SJSA1 (cell line): ENCODE measurements around the gene MAGI2. TPM values are rescaled to one million over a fixed set of nuclear protein-coding genes. Genes with fewer than 3 reads are reported as not detected.

ENCODE experiments used
- DNase-seq, 2 experiments: peaks; one replicate each; pipeline ENCODE4 v3.0.0-alpha.2; 2015 to 2020; ENCODE audit warnings: low spot score in 2 of 2, low read depth in 1 of 2
- H3K27ac ChIP-seq: fragments of 250-450 bp; sonication (Bioruptor Pico); 2 replicates; pipeline ENCODE4 v1.5.1; 2020; ENCODE audit warnings: mild to moderate bottlenecking, moderate library complexity
- H3K27me3 ChIP-seq: fragments of 250-450 bp; sonication (Bioruptor Pico); replicated peaks from 2 replicates; pipeline ENCODE4 v1.5.1; 2020; ENCODE audit warnings: mild to moderate bottlenecking, moderate library complexity
- H3K36me3 ChIP-seq: fragments of 250-450 bp; sonication (Bioruptor Pico); 2 replicates; pipeline ENCODE4 v1.5.1; 2020; ENCODE audit warnings: mild to moderate bottlenecking
- H3K4me1 ChIP-seq: fragments of 250-450 bp; sonication (Bioruptor Pico); replicated peaks from 2 replicates; pipeline ENCODE4 v1.6.1; 2021; ENCODE audit warnings: mild to moderate bottlenecking
- H3K4me3 ChIP-seq: fragments of 250-450 bp; sonication (Bioruptor Pico); 2 replicates; pipeline ENCODE4 v1.5.1; 2020; ENCODE audit warnings: mild to moderate bottlenecking
- H3K9me3 ChIP-seq: fragments of 250-450 bp; sonication (Bioruptor Pico); replicated peaks from 2 replicates; pipeline ENCODE4 v1.5.1; 2020; ENCODE audit warnings: mild to moderate bottlenecking
- total RNA-seq: library from RNA; depleted of rRNA; stranded (reverse); fragments of >200 nt; shearing (Covaris generic); gene quantifications from 2 replicates; pipeline ENCODE4 v1.2.3, GENCODE V29; 2014

Gene MAGI2
- total RNA-seq, 1 experiment from 2014 or later: 0.82 TPM

DNA sequence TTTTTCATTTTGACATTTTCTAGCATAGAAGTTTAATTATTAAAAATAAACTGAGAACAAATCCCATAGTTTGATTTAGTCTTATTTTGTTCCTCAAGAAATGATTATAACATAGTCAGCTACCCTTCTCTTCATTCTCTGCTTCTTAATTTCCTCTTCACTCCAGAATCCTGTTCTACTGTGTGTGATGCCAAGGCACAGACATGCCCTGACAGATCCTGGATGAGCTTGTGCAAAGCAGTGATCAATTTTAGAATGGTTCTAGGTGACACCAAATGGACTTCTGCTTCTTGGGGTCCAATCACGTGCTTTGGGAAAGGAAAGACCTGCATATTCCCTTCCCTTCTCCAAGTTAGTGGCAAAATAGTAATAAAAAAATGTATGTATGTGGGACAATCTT is 665.6 kb downstream of the MAGI2 start:
- no peak for DNase-seq
- Histone ChIP-seq H3K27me3 (no peaks in the 10 kb centered on the region), H3K9me3 (no peaks in the 10 kb centered on the region), H3K4me3 (no peak overlapping the region), H3K4me1 (no peaks in the 10 kb centered on the region), H3K36me3 (no peaks in the 10 kb centered on the region), H3K27ac (no peak overlapping the region)

DNA sequence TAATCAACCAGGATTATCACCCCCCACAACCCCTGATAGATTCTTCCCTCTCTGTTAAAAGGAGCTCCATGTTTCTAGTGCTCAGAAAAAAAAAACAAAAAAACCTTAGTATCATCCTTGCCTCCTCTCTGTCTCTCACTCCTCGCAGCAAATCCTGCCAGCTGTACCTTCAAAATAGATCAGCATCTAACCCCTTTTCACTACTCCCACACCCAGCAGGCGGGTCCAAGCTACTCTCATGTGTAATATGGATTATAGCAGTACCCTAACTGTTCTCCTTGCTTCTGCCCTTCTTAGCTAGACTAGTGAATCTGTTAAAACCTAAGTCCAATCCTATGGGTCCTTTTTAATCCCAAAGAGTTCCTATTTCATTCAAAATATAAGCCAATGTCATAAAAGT is 667.4 kb downstream of the MAGI2 start:
- Histone ChIP-seq H3K27ac (no peak overlapping the region), H3K4me1 (no peaks in the 10 kb centered on the region), H3K27me3 (no peaks in the 10 kb centered on the region), H3K36me3 (no peaks in the 10 kb centered on the region), H3K4me3 (no peak overlapping the region), H3K9me3 (no peaks in the 10 kb centered on the region)
- DNase-seq: no peak

DNA sequence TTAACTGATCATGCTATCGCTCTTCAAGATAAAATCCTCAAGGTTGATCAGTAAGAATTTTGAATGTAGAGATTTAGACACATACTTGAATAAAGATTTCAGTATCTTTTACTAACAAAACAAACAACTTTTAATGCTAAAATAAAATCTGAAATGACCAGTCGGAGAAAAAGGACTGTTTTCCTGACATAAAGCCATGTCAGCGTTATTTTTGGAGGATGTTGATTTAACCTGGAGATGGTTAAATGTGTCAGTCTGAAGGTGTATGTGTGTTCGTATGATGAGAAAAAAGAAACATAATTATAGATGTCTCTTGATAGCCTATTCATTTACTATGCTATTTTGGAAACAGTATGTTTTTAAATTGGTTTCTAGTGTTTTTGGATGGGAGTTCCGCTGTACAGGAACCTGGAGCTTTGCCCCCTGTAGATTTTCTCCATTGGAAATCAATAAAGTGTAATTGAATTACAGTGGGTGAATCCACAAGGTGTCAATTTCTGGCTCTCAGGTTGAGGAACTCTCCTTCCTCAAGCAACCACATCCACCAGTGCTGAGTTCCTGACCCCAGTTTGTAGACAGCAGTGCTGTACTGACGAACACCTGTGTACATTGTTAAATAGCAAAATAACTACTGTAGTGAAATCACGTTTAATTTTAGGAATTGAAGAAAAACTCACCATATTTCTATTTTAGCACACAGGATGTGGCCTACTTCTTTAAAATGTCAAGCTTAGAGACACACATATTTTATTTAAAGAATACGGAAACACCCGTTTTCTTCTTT is 670.1 kb downstream of the MAGI2 start:
- no peak for DNase-seq
- H3K27me3 ChIP-seq: no peaks in the 10 kb centered on the region
- no peak overlapping the region for H3K4me3 ChIP-seq
- no peaks in the 10 kb centered on the region for H3K4me1 ChIP-seq
- no peaks in the 10 kb centered on the region for H3K9me3 ChIP-seq
- H3K27ac ChIP-seq: no peak overlapping the region
- no peaks in the 10 kb centered on the region for H3K36me3 ChIP-seq

DNA sequence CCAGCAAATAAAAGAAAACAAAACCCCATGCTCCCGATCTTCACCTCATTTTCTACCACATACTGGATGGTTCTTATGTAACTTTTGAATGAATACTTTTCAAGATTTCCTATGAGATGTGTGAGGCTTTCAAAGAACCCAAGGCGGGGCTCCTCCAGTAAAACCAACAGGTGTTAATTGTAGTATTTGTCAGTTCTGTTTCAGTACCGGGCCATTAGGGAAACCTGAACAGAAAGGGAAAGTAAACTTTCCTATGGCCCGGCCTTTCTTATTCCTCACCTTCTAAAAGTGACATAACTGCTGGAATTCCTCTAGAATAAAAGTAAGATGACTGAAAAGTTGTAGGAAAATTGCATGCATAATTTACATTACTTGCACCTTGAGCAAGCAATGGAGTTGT is 672.9 kb downstream of the MAGI2 start:
- no peaks in the 10 kb centered on the region for H3K9me3 ChIP-seq
- no peaks in the 10 kb centered on the region for H3K4me1 ChIP-seq
- H3K27ac ChIP-seq: no peak overlapping the region
- no peaks in the 10 kb centered on the region for H3K27me3 ChIP-seq
- DNase-seq: no peak
- H3K36me3 ChIP-seq: no peaks in the 10 kb centered on the region
- H3K4me3 ChIP-seq: no peak overlapping the region

DNA sequence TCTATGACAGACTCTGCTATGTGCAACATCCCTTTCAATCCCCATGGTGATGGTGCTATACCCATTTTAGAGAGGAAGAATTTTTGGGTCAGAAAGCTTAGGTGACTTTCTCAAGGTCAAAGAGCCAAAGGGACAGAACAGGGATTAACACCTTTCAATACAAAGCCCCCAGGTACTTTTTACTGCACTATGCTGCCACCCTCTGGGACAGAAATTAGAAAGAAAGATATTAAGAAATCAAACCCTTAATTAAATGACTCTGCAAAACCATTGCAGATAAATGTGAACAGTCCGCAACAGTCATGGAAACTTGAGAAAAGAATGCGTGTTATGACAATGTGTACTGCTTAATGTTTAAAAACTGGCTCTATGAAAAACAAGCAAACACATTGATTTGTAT is 673.7 kb downstream of the MAGI2 start:
- H3K36me3 ChIP-seq: no peaks in the 10 kb centered on the region
- H3K27me3 ChIP-seq: no peaks in the 10 kb centered on the region
- no peaks in the 10 kb centered on the region for H3K9me3 ChIP-seq
- H3K4me1 ChIP-seq: no peaks in the 10 kb centered on the region
- DNase-seq: no peak
- no peak overlapping the region for H3K4me3 ChIP-seq
- H3K27ac ChIP-seq: no peak overlapping the region

DNA sequence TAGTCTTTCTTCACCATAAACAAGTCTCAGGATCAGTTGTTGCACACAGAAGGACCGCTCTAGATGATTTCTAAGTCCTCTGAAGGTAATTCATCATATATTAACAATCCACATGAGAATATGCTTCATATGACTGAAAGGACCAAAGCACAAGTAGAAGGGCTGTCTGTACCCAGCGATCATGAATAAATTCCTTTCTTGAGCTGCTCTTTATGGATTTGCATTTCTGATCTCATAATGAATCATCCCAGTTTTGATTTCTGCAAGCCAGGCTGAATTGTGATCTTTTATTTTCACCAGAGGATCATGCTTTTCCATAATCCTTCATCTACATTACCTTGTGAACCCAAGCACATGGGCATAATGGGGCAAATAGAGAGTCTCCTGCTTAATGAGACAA is 675.6 kb downstream of the MAGI2 start:
- Histone ChIP-seq H3K9me3 (no peaks in the 10 kb centered on the region; the same call in 1 of the 2 replicates), H3K4me1 (no peaks in the 10 kb centered on the region), H3K4me3 (no peak overlapping the region), H3K36me3 (no peaks in the 10 kb centered on the region), H3K27me3 (no peaks in the 10 kb centered on the region), H3K27ac (no peak overlapping the region)
- no peak for DNase-seq

DNA sequence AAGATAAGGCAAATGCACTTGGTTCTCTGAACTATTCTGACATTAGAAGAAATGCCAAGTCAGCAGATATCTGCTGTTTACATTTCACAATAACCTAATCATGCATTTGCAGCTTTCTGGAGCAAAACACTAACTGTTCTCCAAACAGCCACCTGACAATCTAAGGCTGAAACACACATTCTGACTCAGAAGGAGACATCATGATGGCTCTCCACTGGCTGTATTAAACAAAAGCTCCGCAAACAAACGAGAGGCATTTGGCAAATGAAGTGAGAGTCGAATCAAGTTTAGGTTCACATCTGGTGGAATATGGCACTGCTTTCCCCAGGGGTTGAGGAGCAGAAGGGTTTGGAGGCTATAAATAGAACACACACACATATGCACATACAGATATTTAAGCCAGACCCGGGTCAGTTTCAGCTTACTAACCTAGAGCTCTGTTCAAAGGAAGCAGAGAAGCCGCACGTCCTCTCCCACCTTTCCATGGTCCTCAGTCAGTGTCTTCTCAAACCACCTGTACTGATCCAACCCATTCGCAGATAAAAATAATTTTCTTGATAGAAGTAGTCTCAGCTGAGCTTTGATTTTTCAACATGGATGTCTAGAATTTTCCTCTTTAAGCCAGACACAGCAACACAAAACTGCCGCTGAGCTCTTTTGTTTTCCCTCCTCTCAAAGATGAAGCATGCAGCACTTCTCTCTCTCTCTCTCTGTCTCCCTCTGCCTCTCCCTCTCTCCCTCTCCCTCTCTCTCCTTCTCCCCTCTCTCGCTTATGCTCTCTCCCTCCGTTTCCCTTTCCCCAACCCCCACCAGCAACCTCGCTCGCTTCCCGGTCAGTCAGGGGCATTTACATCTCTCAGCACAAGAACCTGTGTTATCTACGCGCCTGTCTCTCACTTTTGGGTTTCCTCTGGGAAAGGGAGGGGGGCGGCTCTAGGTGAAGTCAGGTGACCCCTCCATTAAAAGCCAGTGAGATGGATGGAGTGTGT is 682.8 kb downstream of the MAGI2 start:
- no peaks in the 10 kb centered on the region; the same call in 1 of the 2 replicates for H3K27me3 ChIP-seq
- H3K27ac ChIP-seq: no peak overlapping the region
- DNase-seq: no peak
- no peaks in the 10 kb centered on the region for H3K36me3 ChIP-seq
- H3K9me3 ChIP-seq: no peaks in the 10 kb centered on the region; the same call in 1 of the 2 replicates
- no peak overlapping the region for H3K4me3 ChIP-seq
- no peaks in the 10 kb centered on the region for H3K4me1 ChIP-seq

DNA sequence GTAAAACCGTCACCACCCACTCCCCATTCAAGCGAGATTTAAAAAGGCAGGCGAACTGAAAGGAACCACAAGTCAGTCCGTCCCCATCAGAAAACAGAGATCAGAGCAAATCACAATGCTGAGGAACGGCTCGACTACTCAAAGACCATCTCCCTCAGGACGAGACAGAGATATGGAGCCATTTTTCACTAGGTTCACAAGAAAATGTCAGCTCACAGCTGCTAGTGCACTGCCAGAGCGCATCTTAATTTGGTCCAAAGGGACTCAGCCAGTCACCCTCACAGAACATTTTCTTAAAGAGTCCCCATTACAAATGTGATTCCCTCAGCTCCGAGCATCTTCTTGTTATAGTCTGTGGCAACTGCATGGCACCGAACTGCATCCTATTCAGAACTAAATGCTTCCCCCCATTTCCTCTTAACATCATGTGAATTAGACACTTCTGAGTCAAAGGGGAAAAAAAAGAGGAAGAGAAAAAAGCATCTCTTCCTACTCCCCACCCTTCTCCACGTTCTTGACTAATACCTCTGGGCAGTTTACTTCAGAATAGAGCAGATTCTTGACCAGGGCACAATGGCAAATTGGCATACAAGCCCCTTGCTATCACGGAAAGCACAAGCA is 683.9 kb downstream of the MAGI2 start:
- no peak for DNase-seq
- H3K27ac ChIP-seq: no peak overlapping the region
- no peaks in the 10 kb centered on the region for H3K4me1 ChIP-seq
- H3K36me3 ChIP-seq: no peaks in the 10 kb centered on the region
- no peaks in the 10 kb centered on the region; the same call in 1 of the 2 replicates for H3K27me3 ChIP-seq
- no peak overlapping the region for H3K4me3 ChIP-seq
- no peaks in the 10 kb centered on the region; the same call in 1 of the 2 replicates for H3K9me3 ChIP-seq

DNA sequence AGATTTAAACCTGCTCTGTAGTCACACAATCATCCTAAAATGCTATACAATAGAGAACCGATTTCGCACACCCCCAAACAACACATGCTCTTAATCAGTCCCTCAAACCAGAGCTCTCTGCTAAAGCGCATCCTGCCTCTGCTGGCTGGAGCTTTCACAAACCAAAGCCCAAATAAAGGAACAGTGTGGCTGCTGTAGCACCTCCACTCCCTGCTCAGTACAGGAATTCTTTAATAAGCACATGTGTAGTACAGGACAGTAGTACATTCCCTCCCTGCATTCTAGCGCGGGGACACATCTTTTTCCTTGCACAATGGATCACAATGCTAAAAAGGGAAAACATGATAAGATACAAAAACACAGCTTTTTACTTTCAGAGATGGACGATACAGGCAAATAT is 684.6 kb downstream of the MAGI2 start:
- no peak for DNase-seq
- no peaks in the 10 kb centered on the region for H3K36me3 ChIP-seq
- no peaks in the 10 kb centered on the region; the same call in 1 of the 2 replicates for H3K27me3 ChIP-seq
- H3K27ac ChIP-seq: no peak overlapping the region
- no peaks in the 10 kb centered on the region for H3K9me3 ChIP-seq
- H3K4me3 ChIP-seq: no peak overlapping the region
- H3K4me1 ChIP-seq: no peaks in the 10 kb centered on the region

DNA sequence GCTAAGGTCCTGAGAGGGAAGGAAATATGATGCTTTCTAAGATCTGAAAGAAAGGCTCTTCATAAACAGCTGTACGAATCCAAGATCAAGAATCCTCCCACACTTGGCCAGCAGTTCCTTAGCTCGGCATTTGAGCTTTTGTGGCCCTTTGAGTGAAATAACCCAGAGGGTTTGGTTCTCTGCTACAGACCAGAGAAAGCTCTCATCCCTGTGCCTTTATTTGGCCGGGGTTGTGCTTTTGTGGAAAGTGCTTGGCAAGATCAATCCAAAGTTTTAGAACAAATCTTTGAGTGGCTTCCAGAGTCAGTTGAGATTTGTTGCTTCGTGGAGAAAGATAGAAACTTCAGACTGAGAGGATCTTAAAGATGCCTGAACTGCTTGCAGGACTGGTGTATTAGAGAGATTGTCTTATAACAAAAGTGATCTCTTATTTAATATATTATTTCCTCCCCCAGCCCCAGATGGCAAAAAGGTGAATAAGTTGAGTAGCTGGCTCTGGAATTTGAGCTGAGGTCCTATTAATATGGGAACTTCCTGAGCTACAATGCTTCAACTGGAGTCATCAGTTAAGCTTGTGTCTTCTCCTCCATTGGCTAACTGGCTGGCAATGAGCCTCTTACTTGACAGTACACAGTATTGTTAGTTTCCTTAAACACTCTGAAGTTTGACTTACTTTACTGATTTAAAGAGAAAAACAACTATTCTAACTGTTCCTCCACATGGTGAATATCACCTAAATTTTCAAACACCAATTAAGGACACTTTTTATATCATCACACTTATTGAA is 687.3 kb downstream of the MAGI2 start:
- Histone ChIP-seq H3K4me3 (no peak overlapping the region), H3K9me3 (no peaks in the 10 kb centered on the region), H3K4me1 (no peaks in the 10 kb centered on the region), H3K27me3 (no peaks in the 10 kb centered on the region; the same call in 1 of the 2 replicates), H3K36me3 (no peaks in the 10 kb centered on the region), H3K27ac (no peak overlapping the region)
- no peak for DNase-seq

DNA sequence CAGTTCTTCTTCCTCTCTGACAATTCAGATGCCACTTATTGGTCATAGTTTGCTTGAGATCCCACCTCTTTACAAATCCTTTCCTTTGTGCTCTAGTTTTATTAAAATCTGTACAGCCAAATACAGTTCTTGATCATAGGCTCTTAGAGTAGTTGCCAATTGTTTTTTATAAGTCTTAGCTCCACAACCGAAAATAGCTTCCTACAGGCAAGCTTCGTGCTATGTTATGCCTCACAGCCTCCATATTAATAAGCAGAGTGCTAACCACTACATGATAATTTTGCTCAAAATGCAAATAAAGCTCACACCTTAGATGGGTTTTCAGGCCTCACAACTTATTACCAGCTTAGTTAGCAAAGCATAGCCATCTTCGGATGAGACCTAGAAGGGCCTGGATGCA is 688.9 kb downstream of the MAGI2 start:
- no peaks in the 10 kb centered on the region for H3K9me3 ChIP-seq
- no peaks in the 10 kb centered on the region for H3K4me1 ChIP-seq
- no peaks in the 10 kb centered on the region for H3K36me3 ChIP-seq
- H3K27me3 ChIP-seq: no peaks in the 10 kb centered on the region; the same call in 1 of the 2 replicates
- H3K4me3 ChIP-seq: no peak overlapping the region
- no peak for DNase-seq
- no peak overlapping the region for H3K27ac ChIP-seq

DNA sequence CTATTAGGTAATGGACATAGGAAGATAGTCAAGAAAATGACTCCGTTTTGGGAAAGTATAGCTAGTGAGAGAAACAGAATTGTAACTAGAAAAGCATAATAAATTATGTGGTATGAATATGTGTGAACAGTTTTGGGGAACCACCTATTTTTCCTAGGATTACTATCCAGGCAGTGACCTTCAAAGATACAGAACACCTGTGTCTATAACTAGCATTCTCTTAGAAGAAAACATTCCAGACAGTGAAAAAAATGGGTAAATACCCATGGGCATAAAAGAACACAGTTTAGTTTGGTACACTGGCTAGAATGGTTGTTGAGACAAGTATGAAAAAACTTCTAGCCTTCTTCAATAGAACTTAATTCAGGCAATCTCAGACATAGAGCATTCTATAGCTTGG is 690.8 kb downstream of the MAGI2 start:
- Histone ChIP-seq H3K9me3 (no peaks in the 10 kb centered on the region), H3K36me3 (no peaks in the 10 kb centered on the region), H3K4me1 (no peaks in the 10 kb centered on the region), H3K27ac (no peak overlapping the region), H3K4me3 (no peak overlapping the region), H3K27me3 (no peaks in the 10 kb centered on the region; the same call in 1 of the 2 replicates)
- DNase-seq: no peak
